ENCODE measurements around the gene MRPL24. TPM values are rescaled to one million over a fixed set of nuclear protein-coding genes. Genes with fewer than 3 reads are reported as not detected.

The MRPL24 gene
- total and polyA plus RNA-seq, 4 donors, result 26.7 to 120 (median 79.5) TPM

GRCh38 chr1:156689035-156689952 lies 51.6 kb downstream of the MRPL24 start:
- H3K4me1 ChIP-seq (ENCODE audit: control insufficient read depth in 5 of 5, insufficient read depth in 5 of 5, low read length in 5 of 5), result peaks cover 0 to 50% (median 7%) of the 10 kb centered on the region in 5 donors
- ATAC-seq (ENCODE audit: insufficient read depth, low FRiP score), result peak; percentile 79
- no peaks in the 10 kb centered on the region for H3K9me3 ChIP-seq (ENCODE audit: control insufficient read depth in 4 of 4, insufficient read depth in 3 of 4, low read length in 3 of 4)
- 2% methylated on average over 23 of the region's 23 CpGs for WGBS, 2 donors
- H3K27me3 ChIP-seq (ENCODE audit: control insufficient read depth in 3 of 3, insufficient read depth in 3 of 3, low read length in 2 of 3), result no peaks in the 10 kb centered on the region
- peak; percentile 92 to 95 (median 94) for DNase-seq
- no peak overlapping the region for H3K27ac ChIP-seq (ENCODE audit: low read depth in 1 of 2, low read length in 1 of 2)
- peak overlapping the region in 1 of 2 donors; percentile 82 for H3K9ac ChIP-seq (ENCODE audit: insufficient read depth in 1 of 2, low read length in 2 of 2)
- no peak overlapping the region for H3K4me3 ChIP-seq
- TF ChIP-seq CTCF (IDR thresholded peaks at IDR 0.05; ENCODE audit: control extremely low read depth, extremely low read depth), result peak; percentile 87
- H3K36me3 ChIP-seq (ENCODE audit: control insufficient read depth in 4 of 4, insufficient read depth in 4 of 4, low read length in 4 of 4), result no peaks in the 10 kb centered on the region

Other genes starting within 250 kb of the MRPL24 start
- 10 to 100 TPM; 23.0 to 52.5 TPM for gene MEF2D, start 240.3 kb downstream of the MRPL24 start, total RNA-seq
- 10 to 100 TPM; 23.0 to 23.3 TPM for gene MEF2D, start 240.3 kb downstream of the MRPL24 start, polyA plus RNA-seq
- gene IQGAP3, start 168.5 kb downstream of the MRPL24 start, total RNA-seq, result 1 to 10 TPM; 1.0 to 3.4 TPM
- gene IQGAP3, start 168.5 kb downstream of the MRPL24 start, polyA plus RNA-seq, result 1 to 10 TPM in 1 of 2 donors, under 1 TPM in 1; 0.42 to 1.3 TPM
- gene TTC24, start 161.4 kb downstream of the MRPL24 start, total RNA-seq, result under 1 TPM in 1 of 2 donors, not detected in 1; 0.23 TPM
- gene TTC24, start 161.4 kb downstream of the MRPL24 start, polyA plus RNA-seq, result under 1 TPM; 0.12 to 0.31 TPM
- gene NAXE, start 149.3 kb downstream of the MRPL24 start, total RNA-seq, result 10 to 100 TPM; 38.1 to 95.8 TPM
- 10 to 100 TPM; 74.1 to 83.5 TPM for gene NAXE, start 149.3 kb downstream of the MRPL24 start, polyA plus RNA-seq
- 10 to 100 TPM; 11.9 to 30.6 TPM for gene GPATCH4, start 139.6 kb downstream of the MRPL24 start, total RNA-seq
- gene GPATCH4, start 139.6 kb downstream of the MRPL24 start, polyA plus RNA-seq, result 10 to 100 TPM; 18.6 to 34.3 TPM
- under 1 TPM in 1 of 2 donors, not detected in 1; 0.18 TPM for gene HAPLN2, start 121.7 kb downstream of the MRPL24 start, total RNA-seq
- gene HAPLN2, start 121.7 kb downstream of the MRPL24 start, polyA plus RNA-seq, result under 1 TPM; 0.24 to 0.31 TPM
- 1 to 10 TPM in 1 of 2 donors, under 1 TPM in 1; 0.18 to 1.1 TPM for gene BCAN, start 99.0 kb downstream of the MRPL24 start, total RNA-seq
- under 1 TPM; 0.05 to 0.06 TPM for gene BCAN, start 99.0 kb downstream of the MRPL24 start, polyA plus RNA-seq
- gene NES, start 63.7 kb downstream of the MRPL24 start, total RNA-seq, result 10 to 100 TPM; 37.3 to 57.4 TPM
- 10 to 100 TPM; 17.6 to 31.1 TPM for gene NES, start 63.7 kb downstream of the MRPL24 start, polyA plus RNA-seq
- gene CRABP2, start 35.5 kb downstream of the MRPL24 start, total RNA-seq, result 10 to 100 TPM in 1 of 2 donors, 1 to 10 TPM in 1; 5.8 to 13.6 TPM
- gene CRABP2, start 35.5 kb downstream of the MRPL24 start, polyA plus RNA-seq, result 1 to 10 TPM; 1.3 to 4.0 TPM
- gene METTL25B, start 12.6 kb downstream of the MRPL24 start, total RNA-seq, result 10 to 100 TPM; 24.4 to 34.9 TPM
- 10 to 100 TPM; 28.3 to 42.6 TPM for gene METTL25B, start 12.6 kb downstream of the MRPL24 start, polyA plus RNA-seq
- 10 to 100 TPM; 11.3 to 26.3 TPM for gene ISG20L2, start 12.3 kb downstream of the MRPL24 start, total RNA-seq
- 10 to 100 TPM in 1 of 2 donors, 1 to 10 TPM in 1; 9.3 to 24.2 TPM for gene ISG20L2, start 12.3 kb downstream of the MRPL24 start, polyA plus RNA-seq
- gene HDGF, start 10.6 kb upstream of the MRPL24 start, total RNA-seq, result 100 to 1,000 TPM; 184 to 187 TPM
- 100 to 1,000 TPM; 104 to 226 TPM for gene HDGF, start 10.6 kb upstream of the MRPL24 start, polyA plus RNA-seq
- 10 to 100 TPM; 38.5 to 52.7 TPM for gene PRCC, start 26.4 kb upstream of the MRPL24 start, total RNA-seq
- gene PRCC, start 26.4 kb upstream of the MRPL24 start, polyA plus RNA-seq, result 10 to 100 TPM; 36.2 to 40.0 TPM
- 1 to 10 TPM; 1.6 to 2.4 TPM for gene SH2D2A, start 75.8 kb upstream of the MRPL24 start, total RNA-seq
- 1 to 10 TPM; 1.1 to 3.0 TPM for gene SH2D2A, start 75.8 kb upstream of the MRPL24 start, polyA plus RNA-seq
- not detected for gene INSRR, start 118.0 kb upstream of the MRPL24 start, total RNA-seq
- gene INSRR, start 118.0 kb upstream of the MRPL24 start, polyA plus RNA-seq, result not detected
- under 1 TPM in 1 of 2 donors, not detected in 1; 0.61 TPM for gene NTRK1, start 119.8 kb upstream of the MRPL24 start, total RNA-seq
- gene NTRK1, start 119.8 kb upstream of the MRPL24 start, polyA plus RNA-seq, result under 1 TPM; 0.15 to 0.24 TPM
- 10 to 100 TPM; 15.1 to 15.3 TPM for gene PEAR1, start 152.6 kb upstream of the MRPL24 start, total RNA-seq
- gene PEAR1, start 152.6 kb upstream of the MRPL24 start, polyA plus RNA-seq, result 10 to 100 TPM in 1 of 2 donors, 1 to 10 TPM in 1; 7.6 to 10.7 TPM
- 10 to 100 TPM in 1 of 2 donors, 1 to 10 TPM in 1; 4.9 to 17.2 TPM for gene LRRC71, start 179.5 kb upstream of the MRPL24 start, total RNA-seq
- gene LRRC71, start 179.5 kb upstream of the MRPL24 start, polyA plus RNA-seq, result 1 to 10 TPM; 3.4 to 3.5 TPM